ENCODE results near the gene LOX. TPM values are rescaled to one million over a fixed set of nuclear protein-coding genes. Genes with fewer than 3 reads are reported as not detected.
A peak's percentile ranks its signal among the peaks of the same experiment; 100 is the strongest.

The LOX gene
- total and polyA plus RNA-seq, 9 of the 15 experiments (the other 6 are each of a cell fraction or from before 2014, with no cell fraction given): 0.06 to 0.09 TPM; not detected in 7

DNA sequence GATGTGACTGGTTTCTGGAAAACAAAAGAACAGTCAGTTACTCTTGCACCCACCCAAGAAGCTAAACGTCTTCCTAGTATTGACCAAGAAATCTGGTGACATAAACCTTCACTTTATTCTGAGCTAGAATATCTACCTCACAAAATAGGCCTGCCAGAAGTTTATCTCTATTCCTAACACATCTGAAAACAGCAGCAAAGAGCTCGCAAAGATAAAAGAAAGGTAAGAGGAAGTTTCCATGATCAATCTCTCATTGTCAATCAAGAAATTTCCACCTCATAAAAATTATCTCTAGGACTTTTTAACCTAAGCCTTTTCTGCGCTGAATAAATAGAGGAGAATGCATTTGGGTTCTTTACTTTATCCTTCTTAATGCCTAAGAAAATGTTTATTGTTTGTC lies 34.0 kb upstream of the LOX start (continued):
- TF ChIP-seq, protein P1, sequence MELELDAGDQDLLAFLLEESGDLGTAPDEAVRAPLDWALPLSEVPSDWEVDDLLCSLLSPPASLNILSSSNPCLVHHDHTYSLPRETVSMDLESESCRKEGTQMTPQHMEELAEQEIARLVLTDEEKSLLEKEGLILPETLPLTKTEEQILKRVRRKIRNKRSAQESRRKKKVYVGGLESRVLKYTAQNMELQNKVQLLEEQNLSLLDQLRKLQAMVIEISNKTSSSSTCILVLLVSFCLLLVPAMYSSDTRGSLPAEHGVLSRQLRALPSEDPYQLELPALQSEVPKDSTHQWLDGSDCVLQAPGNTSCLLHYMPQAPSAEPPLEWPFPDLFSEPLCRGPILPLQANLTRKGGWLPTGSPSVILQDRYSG (tag; conservative IDR thresholded peaks at IDR 0.05; ENCODE audit: low read depth): no peak
- TF ChIP-seq FOXP1 (CRISPR knock-in tag; IDR thresholded peaks at IDR 0.05): no peak
- TF ChIP-seq ZNF79 (CRISPR knock-in tag; IDR thresholded peaks at IDR 0.05; ENCODE audit: low read depth): no peak
- TF ChIP-seq, protein P2, sequence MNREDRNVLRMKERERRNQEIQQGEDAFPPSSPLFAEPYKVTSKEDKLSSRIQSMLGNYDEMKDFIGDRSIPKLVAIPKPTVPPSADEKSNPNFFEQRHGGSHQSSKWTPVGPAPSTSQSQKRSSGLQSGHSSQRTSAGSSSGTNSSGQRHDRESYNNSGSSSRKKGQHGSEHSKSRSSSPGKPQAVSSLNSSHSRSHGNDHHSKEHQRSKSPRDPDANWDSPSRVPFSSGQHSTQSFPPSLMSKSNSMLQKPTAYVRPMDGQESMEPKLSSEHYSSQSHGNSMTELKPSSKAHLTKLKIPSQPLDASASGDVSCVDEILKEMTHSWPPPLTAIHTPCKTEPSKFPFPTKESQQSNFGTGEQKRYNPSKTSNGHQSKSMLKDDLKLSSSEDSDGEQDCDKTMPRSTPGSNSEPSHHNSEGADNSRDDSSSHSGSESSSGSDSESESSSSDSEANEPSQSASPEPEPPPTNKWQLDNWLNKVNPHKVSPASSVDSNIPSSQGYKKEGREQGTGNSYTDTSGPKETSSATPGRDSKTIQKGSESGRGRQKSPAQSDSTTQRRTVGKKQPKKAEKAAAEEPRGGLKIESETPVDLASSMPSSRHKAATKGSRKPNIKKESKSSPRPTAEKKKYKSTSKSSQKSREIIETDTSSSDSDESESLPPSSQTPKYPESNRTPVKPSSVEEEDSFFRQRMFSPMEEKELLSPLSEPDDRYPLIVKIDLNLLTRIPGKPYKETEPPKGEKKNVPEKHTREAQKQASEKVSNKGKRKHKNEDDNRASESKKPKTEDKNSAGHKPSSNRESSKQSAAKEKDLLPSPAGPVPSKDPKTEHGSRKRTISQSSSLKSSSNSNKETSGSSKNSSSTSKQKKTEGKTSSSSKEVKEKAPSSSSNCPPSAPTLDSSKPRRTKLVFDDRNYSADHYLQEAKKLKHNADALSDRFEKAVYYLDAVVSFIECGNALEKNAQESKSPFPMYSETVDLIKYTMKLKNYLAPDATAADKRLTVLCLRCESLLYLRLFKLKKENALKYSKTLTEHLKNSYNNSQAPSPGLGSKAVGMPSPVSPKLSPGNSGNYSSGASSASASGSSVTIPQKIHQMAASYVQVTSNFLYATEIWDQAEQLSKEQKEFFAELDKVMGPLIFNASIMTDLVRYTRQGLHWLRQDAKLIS (CRISPR knock-in tag; IDR thresholded peaks at IDR 0.05): no peak
- no peak for TF ChIP-seq TCF7L2 (IDR thresholded peaks at IDR 0.05; ENCODE audit: low read depth, low read length)
- no peak for TF ChIP-seq ZNF668 (CRISPR knock-in tag; IDR thresholded peaks at IDR 0.05)
- TF ChIP-seq EGR1 (conservative IDR thresholded peaks at IDR 0.05): no peak
- peak; percentile 59; the same call in 1 of the 2 replicates for TF ChIP-seq ARID1B (IDR thresholded peaks at IDR 0.05)
- no peak for TF ChIP-seq ZNF384 (IDR thresholded peaks at IDR 0.05; ENCODE audit: low read depth, low read length)
- no peak for TF ChIP-seq ZC3H11A (IDR thresholded peaks at IDR 0.05; ENCODE audit: low read depth, low read length)
- no peak for TF ChIP-seq SAFB (IDR thresholded peaks at IDR 0.05; ENCODE audit: borderline replicate concordance, low read depth, low read length)
- TF ChIP-seq ZNF316 (IDR thresholded peaks at IDR 0.05): no peak
- no peak for TF ChIP-seq RFX5 (IDR thresholded peaks at IDR 0.05; ENCODE audit: low read depth, low read length)
- no peak for TF ChIP-seq MECOM (CRISPR knock-in tag; IDR thresholded peaks at IDR 0.05)
- TF ChIP-seq, protein P3, sequence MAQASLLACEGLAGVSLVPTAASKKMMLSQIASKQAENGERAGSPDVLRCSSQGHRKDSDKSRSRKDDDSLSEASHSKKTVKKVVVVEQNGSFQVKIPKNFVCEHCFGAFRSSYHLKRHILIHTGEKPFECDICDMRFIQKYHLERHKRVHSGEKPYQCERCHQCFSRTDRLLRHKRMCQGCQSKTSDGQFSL (CRISPR knock-in tag; IDR thresholded peaks at IDR 0.05): no peak
- TF ChIP-seq, protein P3 (tag; IDR thresholded peaks at IDR 0.05): no peak
- TF ChIP-seq ZC3H8 (IDR thresholded peaks at IDR 0.05): no peak
- TF ChIP-seq CCAR2 (IDR thresholded peaks at IDR 0.05; ENCODE audit: low read depth, low read length): no peak
- no peak for TF ChIP-seq ZNF311 (CRISPR knock-in tag; IDR thresholded peaks at IDR 0.05)
- TF ChIP-seq, protein P4, sequence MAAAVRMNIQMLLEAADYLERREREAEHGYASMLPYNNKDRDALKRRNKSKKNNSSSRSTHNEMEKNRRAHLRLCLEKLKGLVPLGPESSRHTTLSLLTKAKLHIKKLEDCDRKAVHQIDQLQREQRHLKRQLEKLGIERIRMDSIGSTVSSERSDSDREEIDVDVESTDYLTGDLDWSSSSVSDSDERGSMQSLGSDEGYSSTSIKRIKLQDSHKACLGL (CRISPR knock-in tag; IDR thresholded peaks at IDR 0.05; ENCODE audit: borderline replicate concordance, poor library complexity, severe bottlenecking): no peak
- TF ChIP-seq HCFC1 (IDR thresholded peaks at IDR 0.05; ENCODE audit: low read depth, low read length): no peak
- TF ChIP-seq NR1H2 (CRISPR knock-in tag; IDR thresholded peaks at IDR 0.05): no peak
- no peak for TF ChIP-seq ZBTB7A (IDR thresholded peaks at IDR 0.05; ENCODE audit: borderline replicate concordance, control insufficient read depth, low read depth, low read length)
- TF ChIP-seq, protein P5, sequence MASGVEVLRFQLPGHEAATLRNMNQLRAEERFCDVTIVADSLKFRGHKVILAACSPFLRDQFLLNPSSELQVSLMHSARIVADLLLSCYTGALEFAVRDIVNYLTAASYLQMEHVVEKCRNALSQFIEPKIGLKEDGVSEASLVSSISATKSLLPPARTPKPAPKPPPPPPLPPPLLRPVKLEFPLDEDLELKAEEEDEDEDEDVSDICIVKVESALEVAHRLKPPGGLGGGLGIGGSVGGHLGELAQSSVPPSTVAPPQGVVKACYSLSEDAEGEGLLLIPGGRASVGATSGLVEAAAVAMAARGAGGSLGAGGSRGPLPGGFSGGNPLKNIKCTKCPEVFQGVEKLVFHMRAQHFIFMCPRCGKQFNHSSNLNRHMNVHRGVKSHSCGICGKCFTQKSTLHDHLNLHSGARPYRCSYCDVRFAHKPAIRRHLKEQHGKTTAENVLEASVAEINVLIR (CRISPR knock-in tag; IDR thresholded peaks at IDR 0.05): no peak
- 0 out of 2 replicates have a peak, but pooled peaks have one; percentile 29 for TF ChIP-seq SOX6 (IDR thresholded peaks at IDR 0.05)

Measured in K562 (cell line).